Renal pelvis (tissue), 4 donors: Measurements from ENCODE around the gene KIF13A. TPM values are rescaled to one million over a fixed set of nuclear protein-coding genes. Genes with fewer than 3 reads are reported as not detected.
"Not testable (repeated sequence)": the region's sequence is repeated elsewhere in the genome, so short reads cannot be mapped to it uniquely, and the experiment has no call there.

Source experiments
- DNase-seq: peaks from one replicate; pipeline ENCODE4 v3.0.0-alpha.2; 2013
- polyA plus RNA-seq, 3 donors: library from polyadenylated mRNA; unstranded; fragments of 120-200 nt; gene quantifications; one replicate each; pipeline ENCODE4 v1.2.1, GENCODE V29; 2013; ENCODE audit not compliant: insufficient read length in 3 of 3

Gene KIF13A
- polyA plus RNA-seq, 3 donors = 33.1 to 40.3 (median 37.9) TPM

GRCh38 chr6:17812311-17812710, 175.1 kb downstream of the KIF13A start:
- DNase-seq = no peak

- DNase-seq = no peak
Measured at GRCh38 chr6:17808609-17809008, 178.8 kb downstream of the KIF13A start.

GRCh38 chr6:17807431-17807830, 180.0 kb downstream of the KIF13A start:
- DNase-seq = not testable (repeated sequence)

GRCh38 chr6:17803409-17803808, 184.0 kb downstream of the KIF13A start:
- no peak for DNase-seq

- no peak for DNase-seq
Measured at GRCh38 chr6:17798477-17799154, 188.8 kb downstream of the KIF13A start.

GRCh38 chr6:17790489-17790888, 196.9 kb downstream of the KIF13A start:
- no peak for DNase-seq

- DNase-seq = no peak
Measured at GRCh38 chr6:17785094-17785787, 202.2 kb downstream of the KIF13A start.

- no peak for DNase-seq
Measured at GRCh38 chr6:17780061-17780460, 207.4 kb downstream of the KIF13A start.

DNA sequence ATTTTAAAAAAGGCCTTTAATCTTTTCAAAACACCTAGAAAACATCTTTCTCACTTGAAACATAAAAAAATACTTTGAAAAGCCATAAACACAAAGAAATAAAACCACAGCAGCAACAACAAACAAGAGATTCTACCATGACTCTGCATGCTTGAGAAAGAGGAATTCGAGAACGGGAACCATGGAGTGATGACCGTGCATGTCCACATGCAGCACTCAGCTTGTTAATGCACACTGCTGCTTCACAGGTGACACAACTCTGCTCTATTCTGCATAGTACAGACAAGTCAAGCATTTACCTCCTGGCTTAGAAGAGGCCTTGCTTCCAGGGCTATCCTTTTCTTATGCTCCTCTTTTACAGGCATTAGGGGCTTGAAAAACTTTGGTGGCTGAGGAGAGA, 215.8 kb downstream of the KIF13A start:
- DNase-seq = no peak

- DNase-seq = no peak
Measured at GRCh38 chr6:17768881-17769280, 218.6 kb downstream of the KIF13A start.

DNA sequence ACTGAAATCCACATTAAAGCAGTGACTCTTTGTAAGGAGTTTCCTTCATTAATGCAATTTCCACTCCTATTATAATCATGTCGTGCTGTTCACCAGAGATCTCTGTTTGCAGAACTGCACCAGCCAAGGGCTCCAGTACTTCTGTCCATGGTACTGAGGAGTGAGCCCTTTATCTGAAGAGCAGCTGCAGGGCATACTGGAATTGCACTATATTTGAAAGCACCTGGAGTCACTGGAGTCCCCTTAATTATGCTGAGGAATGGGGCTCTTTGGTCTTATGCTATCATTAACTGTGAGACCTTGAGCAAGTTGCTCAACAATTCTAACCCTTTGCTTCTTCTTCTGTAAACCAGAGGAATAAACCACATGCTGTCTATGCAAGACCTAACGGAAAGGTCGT, 219.0 kb downstream of the KIF13A start:
- peak; percentile 36 for DNase-seq

DNA sequence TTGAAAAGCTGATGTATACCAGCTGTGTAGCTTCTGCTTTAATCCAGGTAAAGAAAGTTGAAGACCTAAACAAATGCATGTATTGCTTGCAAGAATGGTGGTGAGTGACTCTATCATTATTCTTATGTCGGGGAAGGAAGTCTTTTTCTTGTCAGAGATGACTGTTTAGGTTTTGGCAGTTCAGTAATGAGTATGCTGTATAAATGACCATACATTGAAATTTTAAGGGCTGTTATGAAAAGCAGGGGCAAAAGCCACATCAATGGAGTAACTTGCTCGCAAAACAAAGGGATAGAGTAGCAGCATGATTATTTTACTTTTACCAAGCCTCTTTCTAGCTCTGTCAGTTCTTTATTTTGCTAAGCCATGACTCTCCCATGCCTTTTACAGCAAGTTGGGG, 224.8 kb downstream of the KIF13A start:
- DNase-seq = no peak

DNA sequence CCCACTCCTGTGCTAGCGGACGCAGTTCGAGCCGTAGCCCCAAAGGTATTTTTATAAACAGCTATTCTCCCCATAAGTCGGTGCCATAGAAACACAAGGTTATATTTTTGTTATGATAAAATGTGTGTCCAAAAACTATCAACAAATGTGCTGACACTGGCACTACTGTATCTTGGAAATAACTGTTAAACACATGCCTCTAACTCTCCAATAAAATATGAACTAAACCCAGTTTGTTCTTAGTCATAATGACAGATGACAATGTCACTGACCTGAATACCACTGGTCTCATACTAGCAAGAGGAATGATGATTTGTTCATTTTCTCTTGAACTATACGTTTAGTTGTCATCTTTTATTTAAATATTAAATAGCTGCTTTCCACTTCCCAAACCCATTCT, 229.3 kb downstream of the KIF13A start:
- no peak for DNase-seq

DNA sequence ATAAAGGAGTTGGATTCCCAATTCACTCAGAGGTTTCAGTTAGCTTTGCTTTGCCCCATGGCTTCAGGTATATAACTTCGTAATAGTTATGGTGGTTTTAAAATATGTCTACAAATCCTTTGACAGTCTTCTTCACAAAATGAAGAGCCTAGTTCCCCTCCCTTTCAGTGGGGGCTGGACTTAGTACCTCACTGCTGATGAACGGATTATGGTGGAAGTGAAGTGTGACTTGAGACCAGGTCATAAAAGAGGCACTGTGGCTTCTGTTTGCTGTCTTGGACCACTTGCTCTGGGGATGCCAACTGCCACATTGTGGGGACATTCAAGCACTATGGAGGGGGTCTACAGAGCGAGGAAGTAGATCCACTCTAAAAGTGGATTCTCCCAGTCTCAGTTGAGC, 233.2 kb downstream of the KIF13A start:
- DNase-seq = no peak

- not testable (repeated sequence) for DNase-seq
Measured at GRCh38 chr6:17745324-17745723, 242.1 kb downstream of the KIF13A start.

DNA sequence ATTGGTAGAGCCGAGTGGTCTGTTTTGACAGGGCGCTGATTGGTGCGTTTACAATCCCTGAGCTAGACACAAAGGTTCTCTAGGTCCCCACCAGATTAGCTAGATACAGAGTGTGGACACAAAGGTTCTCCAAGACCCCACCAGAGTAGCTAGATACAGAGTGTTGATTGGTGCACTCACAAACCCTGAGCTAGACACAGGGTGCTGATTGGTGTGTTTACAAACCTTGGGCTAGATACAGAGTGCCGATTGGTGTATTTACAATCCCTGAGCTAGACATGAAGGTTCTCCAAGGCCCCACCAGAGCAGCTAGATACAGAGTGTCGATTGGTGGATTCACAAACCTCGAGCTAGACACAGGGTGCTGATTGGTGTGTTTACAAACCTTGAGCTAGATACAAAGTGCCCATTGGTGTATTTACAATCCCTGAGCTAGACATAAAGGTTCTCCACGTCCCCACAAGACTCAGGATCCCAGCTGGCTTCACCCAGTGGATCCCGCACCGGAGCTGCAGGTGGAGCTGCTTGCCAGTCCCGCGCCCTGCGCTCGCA, 242.6 kb downstream of the KIF13A start:
- not testable (repeated sequence) for DNase-seq

DNA sequence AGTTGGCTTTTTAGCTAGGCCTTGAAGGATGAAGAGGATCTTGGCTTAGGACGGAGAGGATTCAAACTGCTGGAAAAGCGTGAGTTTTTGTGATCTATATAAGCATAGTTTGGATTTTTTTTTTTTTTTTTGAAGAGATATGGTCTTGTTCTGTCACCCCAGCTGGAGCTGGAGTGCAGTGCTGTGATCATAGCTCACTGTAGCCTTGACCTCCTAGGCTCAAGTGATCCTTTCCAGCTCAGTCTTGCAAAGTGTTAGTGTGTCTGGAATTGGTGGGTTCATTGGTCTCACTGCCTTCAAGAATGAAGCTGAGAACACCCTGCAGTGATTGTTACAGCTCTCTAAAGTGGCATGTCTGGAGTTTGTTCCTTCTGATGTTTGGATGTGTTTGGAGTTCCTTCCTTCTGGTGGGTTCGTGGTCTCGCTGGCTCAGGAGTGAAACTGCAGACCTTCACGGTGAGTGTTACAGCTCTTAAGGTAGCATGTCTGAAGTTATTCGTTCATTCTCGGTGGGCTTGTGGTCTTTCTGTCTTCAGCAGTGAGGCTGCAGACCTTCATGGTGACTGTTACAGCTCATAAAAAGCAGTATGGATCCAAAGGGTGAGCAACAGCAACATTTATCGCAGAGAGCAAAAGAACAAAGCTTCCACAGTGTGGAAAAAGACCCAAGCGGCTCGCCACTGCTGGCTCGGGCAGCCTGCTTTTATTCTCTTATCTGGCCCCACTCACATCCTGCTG, 243.2 kb downstream of the KIF13A start:
- no peak for DNase-seq

GRCh38 chr6:17741507-17741906, 245.9 kb downstream of the KIF13A start:
- no peak for DNase-seq

DNA sequence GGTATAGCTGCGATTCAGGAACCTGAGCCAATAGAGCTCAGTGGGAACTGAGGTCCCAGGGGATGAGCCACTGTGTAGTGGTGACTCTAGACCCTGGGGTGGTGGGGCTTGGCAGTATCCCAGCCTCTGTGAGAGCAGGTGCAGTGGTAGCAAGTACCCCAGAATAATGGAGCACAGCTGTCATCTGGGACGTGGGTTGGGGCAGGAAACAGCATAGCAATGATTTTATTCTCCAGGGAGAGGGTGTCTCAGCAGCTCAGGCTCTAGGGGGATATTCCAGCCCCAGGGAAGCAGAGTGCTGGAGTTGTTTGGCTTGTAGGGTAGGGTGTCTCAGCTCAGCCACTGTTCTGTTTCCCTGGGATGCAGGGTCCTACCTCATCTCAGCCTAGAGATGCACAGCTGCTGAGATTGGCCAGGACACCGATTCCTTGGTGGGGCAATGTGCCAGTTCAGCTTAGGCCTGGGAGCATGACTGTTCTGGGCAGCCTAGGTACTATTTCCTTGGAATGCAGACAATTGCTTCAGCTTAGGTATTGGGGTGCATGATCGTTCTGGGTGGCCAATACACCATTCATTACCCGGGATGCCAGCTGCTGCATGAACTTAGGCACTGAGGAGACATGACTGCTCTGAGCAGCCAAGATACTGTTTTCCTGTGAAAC, 246.7 kb downstream of the KIF13A start:
- no peak for DNase-seq

- no peak for DNase-seq
Measured at GRCh38 chr6:17737704-17738252, 249.7 kb downstream of the KIF13A start.

DNA sequence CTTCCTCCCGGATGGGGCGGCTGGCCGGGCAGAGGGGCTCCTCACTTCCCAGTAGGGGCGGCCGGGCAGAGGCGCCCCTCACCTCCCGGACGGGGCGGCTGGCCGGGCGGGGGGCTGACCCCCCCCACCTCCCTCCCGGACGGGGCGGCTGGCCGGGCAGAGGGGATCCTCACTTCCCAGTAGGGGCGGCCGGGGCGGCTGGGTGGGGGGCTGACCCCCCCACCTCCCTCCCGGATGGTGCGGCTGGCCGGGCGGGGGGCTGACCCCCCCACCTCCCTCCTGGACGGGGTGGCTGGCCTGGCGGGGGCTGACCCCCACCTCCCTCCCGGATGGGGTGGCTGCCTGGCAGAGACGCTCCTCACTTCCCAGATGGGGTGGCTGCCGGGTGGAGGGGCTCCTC, 252.1 kb downstream of the KIF13A start:
- DNase-seq = not testable (repeated sequence)
